Measurements from ENCODE around the gene MLN.

GRCh38 chr6:33824461-33825154 is 20.8 kb upstream of the MLN start:
- TF ChIP-seq POLR2A (IDR thresholded peaks at IDR 0.05) (peak; percentile 40), CTCF (IDR thresholded peaks at IDR 0.05) (no peak), EP300 (IDR thresholded peaks at IDR 0.05; ENCODE audit: low read depth) (no peak), POLR2AphosphoS5 (IDR thresholded peaks at IDR 0.05) (no peak)

All from transverse colon (tissue), 4 donors.